HG03103 (cell line): Measurements from ENCODE around the gene MAT2A.
"Not testable (repeated sequence)": the region's sequence is repeated elsewhere in the genome, so short reads cannot be mapped to it uniquely, and the experiment has no call there.

ENCODE experiments used
- ATAC-seq: cut with Tn5 transposase; IDR thresholded peaks from one replicate; pipeline ENCODE4 v1.9.1; 2021; ENCODE audit warnings: low read depth; ENCODE audit not compliant: unreplicated experiment

MAT2A gene

GRCh38 chr2:85547089-85547858 is 8.3 kb downstream of the MAT2A start:
- ATAC-seq: no peak

GRCh38 chr2:85547859-85548607 is 9.1 kb downstream of the MAT2A start:
- ATAC-seq: no peak

- no peak for ATAC-seq
These were observed 9.6 kb downstream of the MAT2A start for GRCh38 chr2:85548608-85548900.

GRCh38 chr2:85549095-85549494 is 10.1 kb downstream of the MAT2A start:
- no peak for ATAC-seq

GRCh38 chr2:85549826-85550225 is 10.9 kb downstream of the MAT2A start:
- no peak for ATAC-seq

GRCh38 chr2:85550486-85550885 is 11.5 kb downstream of the MAT2A start:
- no peak for ATAC-seq

GRCh38 chr2:85551698-85552678 is 13.0 kb downstream of the MAT2A start:
- ATAC-seq: no peak

- ATAC-seq: no peak
These were observed 14.2 kb downstream of the MAT2A start for GRCh38 chr2:85553184-85553583.

GRCh38 chr2:85554980-85555612 is 16.1 kb downstream of the MAT2A start:
- ATAC-seq: no peak

GRCh38 chr2:85557130-85557529 is 18.2 kb downstream of the MAT2A start:
- no peak for ATAC-seq

- no peak for ATAC-seq
These were observed 19.2 kb downstream of the MAT2A start for GRCh38 chr2:85558160-85558559.

GRCh38 chr2:85560403-85560726 is 21.4 kb downstream of the MAT2A start:
- not testable (repeated sequence) for ATAC-seq

GRCh38 chr2:85560812-85561279 is 21.9 kb downstream of the MAT2A start:
- ATAC-seq: no peak

- peak; percentile 86 for ATAC-seq
These were observed 22.6 kb downstream of the MAT2A start, which contains the start of gene GGCX for GRCh38 chr2:85561280-85562212. TSS of gene GGCX (minus strand) at chr2:85561493. CDS start at chr2:85561428, 65 bp downstream.

- ATAC-seq: no peak
These were observed 25.2 kb downstream of the MAT2A start for GRCh38 chr2:85564144-85564563.

- ATAC-seq: no peak
These were observed 27.3 kb downstream of the MAT2A start for GRCh38 chr2:85566265-85566664.

- no peak for ATAC-seq
These were observed 36.8 kb downstream of the MAT2A start for GRCh38 chr2:85575739-85576138.

GRCh38 chr2:85577063-85577385 is 38.1 kb downstream of the MAT2A start:
- no peak for ATAC-seq
